Medulla oblongata (tissue), 1 donor: ENCODE data around the gene COL9A2.
"Not testable (repeated sequence)": the region's sequence is repeated elsewhere in the genome, so short reads cannot be mapped to it uniquely, and the experiment has no call there.

Experiments used
- DNase-seq: peaks from one replicate; pipeline ENCODE4 v3.0.0-alpha.2; 2015; ENCODE audit errors: extremely low spot score

Gene COL9A2

GRCh38 chr1:40316595-40317393, at the start of gene COL9A2:
Gene COL9A2 (minus strand): TSS chr1:40317286. CDS start chr1:40317197, 89 bp downstream.
- peak; percentile 85 for DNase-seq

- no peak for DNase-seq
Measured at GRCh38 chr1:40363721-40364120, 46.6 kb upstream of the COL9A2 start.

- DNase-seq = no peak
Measured at GRCh38 chr1:40362699-40363098, 45.6 kb upstream of the COL9A2 start.

- DNase-seq = no peak
Measured at GRCh38 chr1:40362199-40362598, 45.1 kb upstream of the COL9A2 start.

GRCh38 chr1:40361637-40362036, 44.6 kb upstream of the COL9A2 start:
- no peak for DNase-seq

- DNase-seq = no peak
Measured at GRCh38 chr1:40361201-40361600, 44.1 kb upstream of the COL9A2 start.

- DNase-seq = no peak
Measured at GRCh38 chr1:40360631-40361030, 43.5 kb upstream of the COL9A2 start.

GRCh38 chr1:40357625-40358024, 40.5 kb upstream of the COL9A2 start:
- DNase-seq = no peak

GRCh38 chr1:40353082-40353481, 36.0 kb upstream of the COL9A2 start:
- no peak for DNase-seq

- DNase-seq = peak; percentile 18
Measured at GRCh38 chr1:40352126-40352525, 35.0 kb upstream of the COL9A2 start.

GRCh38 chr1:40351124-40351523, 34.0 kb upstream of the COL9A2 start:
- DNase-seq = no peak

GRCh38 chr1:40350391-40350790, 33.3 kb upstream of the COL9A2 start:
- no peak for DNase-seq

- peak; percentile 68 for DNase-seq
Measured at GRCh38 chr1:40344597-40344996, 27.5 kb upstream of the COL9A2 start.

- DNase-seq = not testable (repeated sequence)
Measured at GRCh38 chr1:40342381-40342717, 25.3 kb upstream of the COL9A2 start.

GRCh38 chr1:40341491-40342380, 24.6 kb upstream of the COL9A2 start:
- no peak for DNase-seq

GRCh38 chr1:40339420-40340323, 22.6 kb upstream of the COL9A2 start:
- no peak for DNase-seq

GRCh38 chr1:40338745-40339419, 21.8 kb upstream of the COL9A2 start:
- DNase-seq = peak; percentile 83

- DNase-seq = no peak
Measured at GRCh38 chr1:40337443-40337842, 20.4 kb upstream of the COL9A2 start.

GRCh38 chr1:40332695-40333094, 15.6 kb upstream of the COL9A2 start:
- no peak for DNase-seq

- DNase-seq = not testable (repeated sequence)
Measured at GRCh38 chr1:40331403-40331802, 14.3 kb upstream of the COL9A2 start.

- no peak for DNase-seq
Measured at GRCh38 chr1:40318970-40319621, 2.0 kb upstream of the COL9A2 start.
